Neural progenitor cell (in vitro differentiated cells): ENCODE measurements around the gene ZNF462.

Source experiments
- CTCF ChIP-seq: fragments of 200-600 bp; sonication (generic); IDR thresholded peaks from 2 replicates; pipeline ENCODE4 v1.5.1; 2017; ENCODE audit warnings: antibody characterized with exemption, mild to moderate bottlenecking
- EZH2phosphoT487 ChIP-seq: fragments of 200-600 bp; sonication (generic); IDR thresholded peaks from 2 replicates; pipeline ENCODE4 v1.6.1; 2017; ENCODE audit warnings: antibody characterized with exemption

GRCh38 chr9:107029146-107029545, 166.2 kb downstream of the ZNF462 start:
- TF ChIP-seq EZH2phosphoT487 = no peak
- no peak for TF ChIP-seq CTCF
